VCaP (cell line): ENCODE data around the gene LATS1.
"Not testable (repeated sequence)": the region's sequence is repeated elsewhere in the genome, so short reads cannot be mapped to it uniquely, and the experiment has no call there.

ENCODE experiments used
- H3K27ac ChIP-seq: fragments of 450-650 bp; 2 replicates; pipeline ENCODE4 v1.5.1; 2017
- CTCF ChIP-seq: fragments of 450-650 bp; conservative IDR thresholded peaks from 2 replicates; pipeline ENCODE4 v1.5.1; 2017; ENCODE audit warnings: mild to moderate bottlenecking, moderate library complexity

Gene LATS1

GRCh38 chr6:149754548-149754947 lies 36.6 kb upstream of the LATS1 start:
- no peak for TF ChIP-seq CTCF
- no peak overlapping the region for H3K27ac ChIP-seq

- H3K27ac ChIP-seq = not testable (repeated sequence)
Measured at GRCh38 chr6:149753374-149753637, 35.4 kb upstream of the LATS1 start.

- no peak for TF ChIP-seq CTCF
- peak overlapping the region; percentile 93; the same call in 1 of the 2 replicates for H3K27ac ChIP-seq
Measured at GRCh38 chr6:149752600-149753373, 34.9 kb upstream of the LATS1 start.

GRCh38 chr6:149751920-149752319 lies 34.0 kb upstream of the LATS1 start:
- peak overlapping the region; percentile 93 for H3K27ac ChIP-seq

GRCh38 chr6:149751239-149751638 lies 33.3 kb upstream of the LATS1 start:
- peak overlapping the region; percentile 93 for H3K27ac ChIP-seq
- TF ChIP-seq CTCF = no peak

GRCh38 chr6:149750136-149750609 lies 32.3 kb upstream of the LATS1 start:
- no peak for TF ChIP-seq CTCF
- H3K27ac ChIP-seq = peak overlapping the region; percentile 93

GRCh38 chr6:149749594-149750135 lies 31.8 kb upstream of the LATS1 start, which contains the start of gene PCMT1:
Gene PCMT1, plus strand, starts transcription at chr6:149749741. Its CDS starts 161 bp downstream, at chr6:149749902.
- peak within 1 kb of the TSS; percentile 93 for H3K27ac ChIP-seq
- no peak for TF ChIP-seq CTCF

- peak overlapping the region; percentile 93 for H3K27ac ChIP-seq
Measured at GRCh38 chr6:149749082-149749593, 31.2 kb upstream of the LATS1 start.

- TF ChIP-seq CTCF = peak; percentile 67
- H3K27ac ChIP-seq = peak within 1 kb of the TSS; percentile 80
Measured at GRCh38 chr6:149746147-149746946, 28.4 kb upstream of the LATS1 start, which contains the start of gene NUP43. Gene NUP43, minus strand, starts transcription at chr6:149746529. Its CDS starts 34 bp downstream, at chr6:149746495.

- H3K27ac ChIP-seq = peak overlapping the region; percentile 80
Measured at GRCh38 chr6:149745252-149745651, 27.4 kb upstream of the LATS1 start.
